ENCODE results near the gene MPST.

DNA sequence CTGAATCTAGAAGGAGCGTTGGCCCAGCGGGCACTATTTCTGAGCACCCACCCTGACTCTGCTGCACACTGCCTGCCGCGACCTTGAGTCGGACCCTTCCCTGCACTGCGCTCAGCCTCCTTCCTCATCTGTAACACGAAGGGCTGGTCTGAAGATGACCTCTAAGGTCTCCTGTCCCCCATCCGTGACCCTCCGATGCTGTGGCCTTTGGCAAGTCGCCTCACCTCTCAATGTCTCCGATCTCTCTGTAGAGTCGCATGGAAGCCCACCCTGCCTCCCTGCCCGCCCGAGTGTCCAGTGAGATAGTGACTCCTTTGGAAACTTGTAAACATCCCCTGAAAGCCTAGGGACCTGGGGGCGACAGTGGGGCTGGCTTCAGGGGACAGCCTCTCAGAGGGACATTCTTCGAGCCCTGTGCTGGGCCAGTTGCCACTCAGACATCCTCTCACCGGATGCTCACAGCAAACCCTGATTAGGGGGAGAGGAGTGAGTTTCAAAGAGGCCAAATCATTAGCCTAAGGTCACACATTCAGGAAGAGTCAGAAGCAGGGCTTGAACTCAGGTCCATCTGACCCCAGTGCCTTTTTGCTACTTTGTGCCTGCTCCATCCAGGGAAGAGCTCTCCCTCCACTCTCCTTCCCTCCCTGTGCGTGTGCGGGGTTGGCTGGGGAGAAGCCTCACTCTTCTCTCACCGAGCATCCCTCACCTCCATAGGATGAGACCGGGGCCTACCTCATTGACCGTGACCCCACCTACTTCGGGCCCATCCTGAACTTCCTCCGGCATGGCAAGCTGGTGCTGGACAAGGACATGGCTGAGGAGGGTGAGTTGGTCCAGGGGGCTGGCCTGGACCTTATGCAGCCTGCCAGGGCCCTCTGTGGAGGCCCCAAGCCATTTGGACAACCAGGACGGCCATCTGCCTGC, 33.1 kb downstream of the MPST start:
- TF ChIP-seq, protein P1, sequence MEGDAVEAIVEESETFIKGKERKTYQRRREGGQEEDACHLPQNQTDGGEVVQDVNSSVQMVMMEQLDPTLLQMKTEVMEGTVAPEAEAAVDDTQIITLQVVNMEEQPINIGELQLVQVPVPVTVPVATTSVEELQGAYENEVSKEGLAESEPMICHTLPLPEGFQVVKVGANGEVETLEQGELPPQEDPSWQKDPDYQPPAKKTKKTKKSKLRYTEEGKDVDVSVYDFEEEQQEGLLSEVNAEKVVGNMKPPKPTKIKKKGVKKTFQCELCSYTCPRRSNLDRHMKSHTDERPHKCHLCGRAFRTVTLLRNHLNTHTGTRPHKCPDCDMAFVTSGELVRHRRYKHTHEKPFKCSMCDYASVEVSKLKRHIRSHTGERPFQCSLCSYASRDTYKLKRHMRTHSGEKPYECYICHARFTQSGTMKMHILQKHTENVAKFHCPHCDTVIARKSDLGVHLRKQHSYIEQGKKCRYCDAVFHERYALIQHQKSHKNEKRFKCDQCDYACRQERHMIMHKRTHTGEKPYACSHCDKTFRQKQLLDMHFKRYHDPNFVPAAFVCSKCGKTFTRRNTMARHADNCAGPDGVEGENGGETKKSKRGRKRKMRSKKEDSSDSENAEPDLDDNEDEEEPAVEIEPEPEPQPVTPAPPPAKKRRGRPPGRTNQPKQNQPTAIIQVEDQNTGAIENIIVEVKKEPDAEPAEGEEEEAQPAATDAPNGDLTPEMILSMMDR (IDR thresholded peaks at IDR 0.05; ENCODE audit: insufficient read depth, low read length, poor library complexity, severe bottlenecking), result no peak
- TF ChIP-seq EZH2phosphoT487 (conservative IDR thresholded peaks at IDR 0.05; ENCODE audit: low read length), result no peak

Data from SU-DHL-6 (cell line).